NCI-H1436 treated with DMSO at 0.1 percent for 48 hours (cell line): ENCODE measurements around the gene ALOX5.
"Not testable (repeated sequence)": the region's sequence is repeated elsewhere in the genome, so short reads cannot be mapped to it uniquely, and the experiment has no call there.

Experiments
- DNase-seq: peaks from one replicate; lab custom pipeline; 2025; lab: John Stamatoyannopoulos, UW

Gene ALOX5

DNA sequence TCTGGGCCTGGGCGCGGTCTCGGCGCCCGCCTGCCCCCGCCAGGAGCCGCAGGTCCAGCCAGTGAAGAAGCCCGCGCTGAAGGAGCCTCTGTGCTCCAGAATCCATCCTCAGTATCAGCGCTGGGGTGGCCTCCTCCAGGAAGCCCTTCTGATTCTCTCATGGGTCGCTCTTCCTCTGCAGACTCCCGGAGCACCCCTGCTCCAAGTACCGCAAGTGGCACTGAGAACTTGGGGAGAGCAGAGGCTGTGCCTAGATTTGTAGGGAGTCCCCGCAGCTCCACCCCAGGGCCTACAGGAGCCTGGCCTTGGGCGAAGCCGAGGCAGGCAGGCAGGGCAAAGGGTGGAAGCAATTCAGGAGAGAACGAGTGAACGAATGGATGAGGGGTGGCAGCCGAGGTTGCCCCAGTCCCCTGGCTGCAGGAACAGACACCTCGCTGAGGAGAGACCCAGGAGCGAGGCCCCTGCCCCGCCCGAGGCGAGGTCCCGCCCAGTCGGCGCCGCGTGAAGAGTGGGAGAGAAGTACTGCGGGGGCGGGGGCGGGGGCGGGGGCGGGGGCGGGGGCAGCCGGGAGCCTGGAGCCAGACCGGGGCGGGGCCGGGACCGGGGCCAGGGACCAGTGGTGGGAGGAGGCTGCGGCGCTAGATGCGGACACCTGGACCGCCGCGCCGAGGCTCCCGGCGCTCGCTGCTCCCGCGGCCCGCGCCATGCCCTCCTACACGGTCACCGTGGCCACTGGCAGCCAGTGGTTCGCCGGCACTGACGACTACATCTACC is at the start of gene ALOX5:
Gene ALOX5 (plus strand): TSS at position 641 of the 774 bp plus-strand sequence. CDS start 64 bp downstream, at position 705.
- DNase-seq: no peak

DNA sequence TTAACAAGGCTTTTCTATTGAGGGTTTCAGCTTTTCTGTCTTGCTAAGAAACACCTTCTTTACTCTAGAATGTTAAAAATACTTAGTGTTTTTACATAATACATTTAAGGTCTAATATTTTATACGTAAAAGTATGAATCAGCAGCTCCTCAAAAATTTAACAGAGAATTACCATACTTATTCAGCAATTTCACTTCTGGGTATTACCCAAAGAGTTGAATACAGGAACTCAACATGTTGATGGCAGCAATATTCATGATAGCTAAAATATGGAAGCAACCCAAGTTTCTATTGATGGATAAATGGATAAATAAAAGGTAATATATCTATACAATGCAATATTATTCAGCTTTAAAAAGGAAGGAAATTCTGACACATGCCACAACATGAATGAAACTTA is 48.9 kb upstream of the ALOX5 start:
- no peak for DNase-seq

DNA sequence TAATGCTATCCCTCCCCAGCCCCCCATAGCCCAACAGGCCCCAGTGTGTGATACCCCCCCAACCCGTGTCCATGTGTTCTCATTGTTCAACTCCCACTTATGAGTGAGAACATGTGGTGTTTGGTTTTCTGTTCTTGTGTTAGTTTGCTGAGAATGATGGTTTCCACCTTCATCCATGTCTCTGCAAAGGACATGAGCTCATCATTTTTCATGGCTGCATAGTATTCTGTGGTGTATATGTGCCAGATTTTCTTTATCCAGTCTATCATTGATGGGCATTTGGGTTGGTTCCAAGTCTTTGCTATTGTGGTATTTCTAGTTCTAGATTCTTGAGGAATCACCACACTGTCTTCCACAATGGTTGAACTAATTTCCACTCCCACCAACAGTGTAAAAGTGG is 47.2 kb upstream of the ALOX5 start:
- not testable (repeated sequence) for DNase-seq

DNA sequence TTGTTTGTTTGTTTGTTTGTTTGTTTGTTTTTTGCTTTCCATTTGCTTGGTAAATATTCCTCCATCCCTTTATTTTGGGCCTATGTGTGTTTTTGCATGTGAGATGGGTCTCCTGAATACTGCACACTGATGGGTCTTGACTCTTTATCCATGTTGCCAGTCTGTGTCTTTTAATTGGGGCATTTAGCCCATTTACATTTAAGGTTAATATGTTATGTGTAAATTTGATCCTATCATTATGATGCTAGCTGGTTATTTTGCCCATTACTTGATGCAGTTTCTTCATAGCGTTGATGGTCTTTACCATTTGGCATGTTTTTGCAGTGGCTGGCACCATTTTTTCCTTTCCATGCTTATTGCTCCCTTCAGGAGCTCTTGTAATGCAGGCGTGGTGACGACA is 42.2 kb upstream of the ALOX5 start:
- not testable (repeated sequence) for DNase-seq

DNA sequence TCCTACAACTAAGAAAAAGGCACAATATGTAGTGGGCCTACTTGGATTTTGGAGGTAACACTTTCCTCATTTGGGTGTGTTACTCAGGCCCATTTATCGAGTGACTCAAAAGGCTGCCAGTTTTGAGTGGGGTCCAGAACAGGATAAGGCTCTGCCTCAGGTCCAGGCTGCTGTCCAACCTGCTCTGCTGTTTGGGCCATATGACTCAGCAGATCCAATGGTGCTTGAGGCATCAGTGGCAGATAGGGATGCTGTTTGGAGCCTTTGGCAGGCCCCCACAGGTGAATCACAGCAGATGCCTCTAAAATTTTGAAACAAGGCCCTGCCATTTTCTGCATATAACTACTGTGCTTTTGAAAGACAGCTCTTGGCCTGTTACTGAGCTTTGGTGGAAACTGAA is 34.1 kb upstream of the ALOX5 start:
- no peak for DNase-seq

DNA sequence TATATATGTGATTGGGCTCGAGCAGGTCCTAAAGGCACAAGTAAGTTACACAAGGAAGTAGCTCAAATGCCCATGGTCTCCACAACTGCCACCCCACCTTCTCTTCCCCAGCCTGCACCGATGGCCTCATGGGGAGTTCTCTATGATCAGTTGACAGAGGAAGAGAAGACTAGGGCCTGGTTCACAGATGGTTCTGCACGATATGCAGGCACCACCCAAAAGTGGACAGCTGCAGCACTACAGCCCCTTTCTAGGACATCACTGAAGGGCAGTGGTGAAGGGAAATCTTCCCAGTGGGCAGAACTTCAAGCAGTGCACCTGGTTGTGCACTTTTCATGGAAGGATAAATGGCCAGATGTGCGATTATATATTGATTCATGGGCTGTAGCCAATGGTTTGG is 33.6 kb upstream of the ALOX5 start:
- DNase-seq: not testable (repeated sequence)

DNA sequence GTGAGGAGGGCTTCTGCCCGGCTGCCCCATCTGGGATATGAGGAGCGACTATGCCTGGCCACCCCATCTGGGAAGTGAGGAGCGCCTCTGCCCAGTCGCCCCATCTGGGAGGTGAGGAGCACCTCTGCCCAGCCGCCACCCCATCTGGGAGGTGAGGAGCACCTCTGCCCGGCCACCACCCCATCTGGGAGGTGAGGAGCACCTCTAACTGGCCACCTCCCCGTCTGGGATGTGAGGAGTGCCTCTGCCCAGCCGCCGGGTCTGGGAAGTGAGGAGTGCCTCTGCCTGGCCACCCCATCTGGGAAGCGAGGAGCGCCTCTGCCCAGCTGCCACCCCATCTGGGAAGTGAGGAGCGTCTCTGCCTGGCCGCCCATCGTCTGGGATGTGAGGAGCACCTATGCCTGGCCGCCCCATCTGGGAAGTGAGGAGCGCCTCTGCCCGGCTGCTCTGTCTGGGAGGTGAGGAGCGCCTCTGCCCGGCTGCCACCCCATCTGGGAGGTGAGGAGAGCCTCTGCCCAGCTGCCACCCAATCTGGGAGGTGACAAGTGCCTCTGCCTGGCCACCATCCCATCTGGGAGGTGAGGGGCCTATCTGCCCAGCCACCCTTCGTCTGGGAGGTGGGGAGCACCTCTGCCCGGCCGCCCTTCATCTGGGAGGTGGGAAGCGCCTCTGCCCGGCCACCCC is 27.2 kb upstream of the ALOX5 start:
- not testable (repeated sequence) for DNase-seq

DNA sequence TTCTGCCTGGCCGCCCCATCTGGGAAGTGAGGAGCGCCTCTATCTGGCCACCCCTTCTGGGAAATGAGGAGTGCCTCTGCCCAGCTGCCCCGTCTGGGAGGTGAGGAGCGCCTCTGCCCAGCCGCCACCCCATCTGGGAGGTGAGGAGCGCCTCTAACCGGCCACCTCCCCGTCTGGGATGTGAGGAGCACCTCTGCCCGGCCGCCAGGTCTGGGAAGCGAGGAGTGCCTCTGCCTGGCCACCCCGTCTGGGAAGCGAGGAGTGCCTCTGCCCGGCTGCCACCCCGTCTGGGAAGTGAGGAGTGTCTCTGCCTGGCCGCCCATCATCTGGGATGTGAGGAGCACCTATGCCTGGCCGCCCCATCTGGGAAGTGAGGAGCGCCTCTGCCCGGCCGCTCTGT is 26.6 kb upstream of the ALOX5 start:
- not testable (repeated sequence) for DNase-seq

DNA sequence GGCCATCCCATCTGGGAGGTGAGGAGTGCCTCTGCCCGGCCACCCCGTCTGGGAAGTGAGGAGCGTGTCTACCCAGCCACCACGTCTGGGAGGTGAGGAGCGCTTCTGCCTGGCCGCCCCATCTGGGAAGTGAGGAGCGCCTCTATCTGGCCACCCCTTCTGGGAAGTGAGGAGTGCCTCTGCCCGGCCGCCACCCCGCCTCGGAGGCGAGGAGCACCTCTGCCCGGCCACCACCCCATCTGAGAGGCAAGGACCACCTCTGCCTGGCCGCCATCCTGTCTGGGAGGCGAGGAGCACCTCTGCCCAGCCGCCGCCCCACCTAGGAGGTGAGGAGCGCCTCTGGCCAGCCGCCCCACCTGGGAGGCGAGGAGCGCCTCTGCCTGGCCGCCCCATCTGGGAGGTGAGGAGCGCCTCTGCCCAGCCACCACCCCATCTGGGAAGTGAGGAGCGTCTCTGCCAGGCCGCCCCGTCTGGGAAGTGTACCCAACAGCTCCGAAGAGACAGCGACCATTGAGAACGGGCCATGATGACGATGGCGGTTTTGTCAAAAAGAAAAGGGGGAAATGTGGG is 25.7 kb upstream of the ALOX5 start:
- DNase-seq: not testable (repeated sequence)

DNA sequence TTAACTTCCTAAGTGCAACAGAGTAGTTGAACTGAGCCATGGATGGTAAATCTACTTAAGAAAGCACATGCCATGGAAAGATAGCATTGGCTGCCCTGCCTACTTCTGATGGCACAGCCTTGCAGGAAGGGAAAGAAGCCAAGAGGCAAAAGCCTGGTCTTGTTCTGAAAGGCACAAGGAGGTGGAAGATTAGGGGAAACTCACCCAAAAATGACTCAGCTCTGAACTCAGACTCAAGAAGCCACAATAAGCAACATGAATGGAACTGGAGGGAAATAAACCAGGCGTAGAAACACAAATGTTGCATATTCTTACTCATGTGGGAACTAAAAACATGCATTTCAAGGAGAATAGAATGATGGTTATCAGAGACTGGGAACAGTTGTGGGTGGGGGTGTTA is 20.8 kb upstream of the ALOX5 start:
- DNase-seq: no peak

DNA sequence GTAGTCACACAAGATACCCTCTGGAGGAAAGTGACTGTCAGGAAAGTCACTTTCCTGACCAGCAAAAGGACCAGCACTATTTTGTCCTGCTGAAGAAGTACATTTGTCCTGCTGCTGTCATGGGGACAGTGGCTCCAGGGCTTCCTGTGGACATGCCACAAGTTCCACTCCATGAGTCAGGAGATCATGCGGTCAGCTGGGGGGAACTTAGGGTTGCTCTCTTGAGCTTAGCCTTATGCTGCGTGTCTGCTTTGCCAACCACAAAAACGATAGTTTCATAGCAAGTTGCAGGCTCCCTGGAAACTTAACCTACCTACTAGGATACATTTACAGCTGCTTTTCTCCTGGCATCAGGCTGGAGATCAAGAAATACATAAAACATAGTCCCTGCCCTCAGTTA is 19.8 kb upstream of the ALOX5 start:
- DNase-seq: no peak

DNA sequence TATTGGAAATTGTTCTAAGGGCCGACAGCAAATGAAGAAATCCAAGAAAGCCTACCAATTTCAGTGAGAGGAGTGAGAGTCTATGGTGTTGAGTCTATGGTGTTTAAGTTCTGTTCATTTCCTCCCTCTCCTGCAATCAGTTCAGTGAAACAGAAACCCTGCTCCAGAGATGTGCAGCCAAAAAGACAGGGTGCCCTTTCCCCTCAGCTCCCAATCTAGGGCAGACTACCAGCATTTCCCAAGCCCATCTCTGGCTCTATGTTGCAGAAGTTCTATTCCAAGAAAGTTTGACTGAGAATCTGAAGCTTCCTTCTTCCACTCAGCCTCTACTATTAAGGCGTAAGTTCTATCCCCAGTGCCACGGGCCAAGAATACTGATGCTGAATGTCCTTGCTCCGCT is 18.5 kb upstream of the ALOX5 start:
- DNase-seq: no peak

DNA sequence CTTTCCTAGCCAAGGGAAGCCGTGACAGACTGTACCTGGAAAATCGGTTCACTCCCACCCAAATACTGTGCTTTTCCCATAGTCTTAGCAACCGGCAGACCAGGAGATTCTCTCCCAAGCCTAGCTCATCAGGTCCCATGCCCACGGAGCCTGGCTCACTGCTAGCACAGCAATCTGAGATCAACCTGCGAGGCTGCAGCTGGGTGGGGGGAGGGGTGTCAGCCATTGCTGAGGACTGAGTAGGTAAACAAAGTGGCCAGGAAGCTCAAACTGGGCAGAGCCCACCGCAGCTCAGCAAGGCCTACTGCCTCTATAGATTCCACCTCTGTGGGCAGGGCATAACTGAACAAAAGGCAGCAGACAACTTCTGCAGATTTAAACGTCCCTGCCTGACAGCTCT is 15.1 kb upstream of the ALOX5 start:
- DNase-seq: not testable (repeated sequence)

DNA sequence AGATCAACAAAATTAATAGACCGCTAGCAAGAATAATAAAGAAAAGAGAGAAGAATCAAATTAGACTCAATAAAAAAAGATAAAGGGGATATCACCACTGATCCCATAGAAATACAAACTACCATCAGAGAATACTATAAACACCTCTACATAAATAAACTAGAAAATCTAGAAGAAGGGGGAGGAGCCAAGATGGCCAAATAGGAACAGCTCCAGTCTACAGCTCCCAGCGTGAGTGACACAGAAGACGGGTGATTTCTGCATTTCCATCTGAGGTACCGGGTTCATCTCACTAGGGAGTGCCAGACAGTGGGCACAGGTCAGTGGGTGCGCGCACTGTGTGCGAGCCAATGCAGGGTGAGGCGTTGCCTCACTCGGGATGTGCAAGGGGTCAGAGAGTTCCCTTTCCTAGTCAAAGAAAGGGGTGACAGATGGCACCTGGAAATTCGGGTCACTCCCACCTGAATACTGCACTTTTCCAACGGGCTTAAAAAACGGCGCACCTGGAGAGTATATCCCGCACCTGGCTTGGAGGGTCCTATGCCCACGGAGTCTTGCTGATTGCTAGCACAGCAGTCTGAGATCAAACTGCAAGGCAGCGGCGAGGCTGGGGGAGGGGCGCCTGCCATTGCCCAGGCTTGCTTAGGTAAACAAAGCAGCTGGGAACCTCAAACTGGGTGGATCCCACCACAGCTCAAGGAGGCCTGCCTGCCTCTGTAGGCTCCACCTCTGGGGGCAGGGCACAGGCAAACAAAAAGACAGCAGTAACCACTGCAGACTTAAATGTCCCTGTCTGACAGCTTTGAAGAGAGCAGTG is 11.8 kb upstream of the ALOX5 start:
- not testable (repeated sequence) for DNase-seq

DNA sequence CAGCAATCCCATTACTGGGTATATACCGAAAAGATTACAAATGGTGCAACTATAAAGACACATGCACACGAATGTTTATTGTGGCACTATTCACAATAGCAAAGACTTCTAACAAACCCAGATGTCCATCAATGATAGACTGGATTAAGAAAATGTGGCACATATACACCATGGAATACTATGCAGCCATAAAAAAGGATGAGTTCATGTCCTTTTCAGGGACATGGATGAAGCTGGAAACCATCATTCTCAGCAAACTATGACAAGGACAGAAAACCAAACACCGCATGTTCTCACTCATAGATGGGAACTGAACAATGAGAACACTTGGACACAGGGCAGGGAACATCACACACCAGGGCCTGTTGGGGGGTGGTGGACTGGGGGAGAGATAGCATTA is 6.4 kb upstream of the ALOX5 start:
- not testable (repeated sequence) for DNase-seq

DNA sequence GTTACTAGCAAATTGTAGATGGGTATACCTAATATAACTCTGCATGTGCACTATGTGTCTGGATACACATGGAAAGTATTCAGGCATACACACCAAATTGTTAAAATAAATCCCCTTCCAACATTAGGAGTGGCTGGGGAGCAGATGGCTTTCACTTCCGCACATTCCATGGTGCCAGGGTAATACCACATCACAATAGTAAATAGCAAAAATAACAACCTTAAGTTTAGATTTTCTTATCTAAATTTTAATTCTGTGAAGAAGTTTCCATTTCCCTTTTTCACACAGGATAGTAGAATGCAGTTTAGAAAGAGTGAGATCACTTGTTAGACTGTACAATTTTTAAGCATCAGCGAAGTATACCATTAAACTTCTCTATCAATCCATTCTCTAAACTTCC is 5.8 kb upstream of the ALOX5 start:
- DNase-seq: no peak

DNA sequence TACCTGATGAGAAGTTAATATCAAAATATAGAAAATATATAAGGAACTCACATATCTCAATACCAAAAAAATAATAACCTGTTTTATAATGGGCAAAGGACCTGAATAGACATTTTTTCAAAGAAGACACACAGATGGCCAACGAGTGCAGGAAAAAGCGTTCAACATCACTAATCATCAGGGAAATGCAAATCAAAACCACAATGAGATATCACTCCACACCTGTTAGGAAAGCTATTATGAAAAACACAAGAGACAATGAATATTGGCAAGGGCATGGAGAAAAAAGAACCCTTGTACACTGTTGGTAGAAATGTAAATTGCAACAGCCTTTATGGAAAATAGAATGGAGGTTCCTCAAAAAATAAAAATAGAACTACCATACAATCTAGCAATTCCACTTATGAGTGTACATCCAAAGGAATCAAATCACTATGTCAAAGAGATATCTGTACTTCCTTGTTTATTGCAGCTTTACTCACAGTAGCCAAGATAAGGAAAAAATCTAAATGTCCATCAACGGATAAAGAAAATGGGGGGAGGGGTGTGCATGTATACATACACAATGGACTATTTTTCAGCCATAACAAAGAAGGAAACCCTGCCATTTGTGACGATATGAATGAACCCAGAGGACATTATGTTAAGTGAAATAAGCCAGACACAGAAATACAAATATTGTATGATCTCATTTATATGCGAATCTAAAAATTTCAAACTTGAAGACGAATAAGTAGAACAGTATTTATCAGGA is 3.6 kb upstream of the ALOX5 start:
- no peak for DNase-seq

DNA sequence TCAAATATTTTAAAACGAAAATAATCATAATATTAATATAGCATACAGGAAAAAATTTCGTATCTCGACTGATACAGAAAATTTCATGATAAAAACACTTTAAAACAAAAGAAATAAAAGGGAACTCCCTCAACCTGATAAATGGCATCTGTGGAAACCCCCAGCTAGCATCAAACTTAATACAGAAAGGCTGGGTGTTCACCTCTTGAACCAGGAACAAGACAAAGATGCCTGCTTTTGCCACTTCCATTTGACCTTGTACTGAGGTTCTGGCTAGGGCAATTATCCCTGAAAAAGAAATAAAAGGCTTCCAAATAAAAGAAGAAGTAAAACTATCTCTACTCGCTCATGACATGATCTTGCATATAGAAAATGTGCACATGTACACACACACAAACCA is 2.5 kb upstream of the ALOX5 start:
- DNase-seq: no peak

DNA sequence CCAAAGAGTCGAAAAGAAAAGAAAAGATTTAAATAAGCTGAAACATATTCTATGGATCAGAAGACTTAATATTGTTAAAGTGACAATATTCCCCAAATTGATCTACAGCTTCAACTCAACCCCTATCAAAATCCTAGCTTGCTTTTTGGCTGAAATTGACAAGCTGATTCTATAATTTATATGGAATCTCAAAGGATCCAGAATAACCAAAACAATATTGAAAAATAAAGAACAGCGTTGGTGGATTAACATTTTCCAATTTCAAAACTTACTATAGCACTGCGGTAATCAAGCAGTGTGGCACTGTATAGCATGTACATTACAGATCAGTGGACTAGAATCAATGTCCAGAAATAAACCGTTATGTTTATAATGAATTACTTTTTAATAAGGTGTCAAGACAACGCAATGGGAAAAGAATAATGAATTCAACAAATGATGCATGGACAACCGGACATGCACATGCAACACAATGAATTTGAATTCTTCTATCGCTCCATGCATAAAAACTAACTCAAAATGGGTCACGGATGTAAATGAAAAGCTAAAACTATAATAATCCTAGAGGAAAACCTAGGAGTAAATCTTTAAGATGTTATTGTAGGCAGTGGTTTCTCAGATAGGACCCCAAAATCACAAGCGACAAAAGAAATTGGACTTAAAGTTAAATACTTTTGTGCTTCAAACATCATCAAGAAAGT is 1.6 kb upstream of the ALOX5 start:
- DNase-seq: no peak

DNA sequence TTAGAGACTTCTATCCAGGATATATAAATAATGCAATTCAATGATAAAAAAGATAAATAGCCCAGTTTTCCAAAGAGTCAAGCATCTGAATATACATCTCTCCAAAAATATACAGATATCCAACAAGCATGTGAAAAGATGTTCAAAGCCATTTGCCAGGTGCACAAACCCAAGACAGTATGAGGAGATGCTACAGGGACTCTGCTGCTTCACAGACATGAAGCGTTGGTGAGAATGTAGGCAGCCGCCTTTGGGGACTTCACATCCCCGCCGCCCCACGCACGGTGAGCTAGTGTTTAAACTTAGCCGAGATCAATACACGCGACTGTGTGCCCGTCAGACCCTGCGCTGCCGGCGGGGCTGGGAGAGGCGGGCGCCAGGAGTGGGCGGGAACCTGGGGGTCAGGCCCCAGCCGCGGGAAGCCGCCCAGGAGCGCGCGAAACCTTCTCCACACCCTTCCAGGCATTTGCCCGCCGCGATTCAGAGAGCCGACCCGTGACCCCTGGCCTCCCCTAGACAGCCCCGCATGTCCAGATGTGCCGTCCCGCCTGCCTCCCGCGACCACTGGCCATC is 927 bp upstream of the ALOX5 start:
- DNase-seq: no peak
